Calu3 (cell line): ENCODE data around the gene DPAGT1. TPM values are rescaled to one million over a fixed set of nuclear protein-coding genes. Genes with fewer than 3 reads are reported as not detected.

Experiments
- BruUV-seq: library from RNA; stranded (reverse); fragments of 400-500 nt; replicated peaks from 2 replicates; lab custom pipeline; 2021; lab: Mats Ljungman, UMichigan
- CTCF ChIA-PET: fragments of 300-600 bp; sonication (Branson Sonifier 250); formaldehyde crosslinking; loops from one replicate; lab custom pipeline; 2022; ENCODE audit warnings: antibody characterized with exemption; lab: Charles Lee
- DNase-seq: peaks from one replicate; pipeline ENCODE4 v3.0.0; 2022
- H3K27ac Mint-ChIP-seq: one replicate; pipeline ENCODE4 v1.8.0; 2022; ENCODE audit warnings: mixed read lengths; ENCODE audit not compliant: unreplicated experiment
- H3K27me3 Mint-ChIP-seq: one replicate; pipeline ENCODE4 v1.8.0; 2022; ENCODE audit warnings: mixed read lengths; ENCODE audit not compliant: unreplicated experiment
- H3K36me3 Mint-ChIP-seq: one replicate; pipeline ENCODE4 v1.8.0; 2022; ENCODE audit warnings: mild to moderate bottlenecking, moderate library complexity, mixed read lengths; ENCODE audit not compliant: insufficient read depth, unreplicated experiment
- H3K4me1 Mint-ChIP-seq: one replicate; pipeline ENCODE4 v1.8.0; 2022; ENCODE audit warnings: mild to moderate bottlenecking, low read depth, mixed read lengths; ENCODE audit not compliant: unreplicated experiment
- H3K4me3 Mint-ChIP-seq: one replicate; pipeline ENCODE4 v1.8.0; 2022; ENCODE audit warnings: mild to moderate bottlenecking, low read depth, moderate library complexity, mixed read lengths; ENCODE audit not compliant: unreplicated experiment
- H3K9me3 Mint-ChIP-seq: one replicate; pipeline ENCODE4 v1.8.0; 2022; ENCODE audit warnings: low read depth, mixed read lengths; ENCODE audit not compliant: unreplicated experiment
- intact Hi-C: fragments of 100-400 bp; cut with micrococcal nuclease; formaldehyde crosslinking; loops from one replicate; pipeline ENCODE4 v1.10.0; 2022; ENCODE audit not compliant: unreplicated experiment
- total RNA-seq: library from RNA; stranded (reverse); gene quantifications from 2 replicates; pipeline ENCODE4 v1.2.3, GENCODE V29; 2022
- TF ChIP-seq, protein P1 (sequence below): fragments of 200-600 bp; IDR thresholded peaks from one replicate; pipeline ENCODE4 v1.8.0; 2022; ENCODE audit warnings: antibody characterized with exemption; ENCODE audit not compliant: unreplicated experiment

Gene DPAGT1
- total RNA-seq, 1 experiment from 2014 or later, result 47.6 TPM

DNA sequence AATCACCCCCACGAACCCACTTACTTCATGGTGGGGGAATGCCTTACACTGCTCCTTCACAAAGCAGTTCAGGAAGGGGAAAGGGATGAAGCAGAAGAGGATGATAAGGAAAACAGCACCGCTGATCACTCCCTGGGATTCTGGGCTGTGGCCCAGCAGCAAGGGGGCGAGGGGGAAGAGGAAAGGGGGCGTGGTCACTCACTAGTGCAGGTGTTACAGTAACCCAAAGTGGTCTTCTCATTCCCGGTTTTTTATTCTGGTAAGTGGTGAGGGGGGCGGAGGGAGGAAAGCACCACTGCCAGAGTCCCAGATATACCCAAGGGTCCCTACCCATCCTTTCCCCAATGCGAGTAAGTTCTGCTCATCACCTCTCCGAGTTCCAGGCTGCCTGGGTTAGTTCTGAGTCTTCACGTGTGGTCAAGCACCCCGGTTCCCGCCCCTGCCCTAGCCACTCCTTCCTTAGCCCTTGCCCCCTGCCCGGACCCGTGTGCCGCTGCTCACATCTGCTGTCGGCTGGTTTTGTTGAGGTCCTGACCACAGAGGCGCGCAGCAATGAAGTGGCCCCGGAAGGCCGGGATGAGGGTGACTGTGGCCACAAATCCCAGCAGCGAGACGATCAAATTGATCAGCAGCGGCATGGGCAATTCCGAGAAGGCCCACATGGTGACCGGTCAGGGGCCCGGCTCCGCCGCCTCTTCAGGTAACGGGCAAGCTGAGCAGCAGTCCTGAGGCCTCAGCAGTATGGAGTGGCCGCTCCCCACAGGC is 477 bp downstream of the DPAGT1 start:
- DNase-seq, result no peak
- Mint-ChIP-seq H3K27me3 (no peaks in the 10 kb centered on the region), H3K9me3 (no peaks in the 10 kb centered on the region), H3K4me3 (peak overlapping the region; percentile 88), H3K27ac (peak overlapping the region; percentile 98), H3K36me3 (peaks cover 45% of the 10 kb centered on the region), H3K4me1 (peaks cover 9% of the 10 kb centered on the region)
- CTCF ChIA-PET, result interaction anchor here (0.6 to 1.7 kb wide), 4 partner anchors 20 to 243 kb away, joined by 3 to 7 read pairs (median 6); partner anchors contain the start of genes CBL, HINFP and VPS11
- intact Hi-C loops, result loop anchor here (5.0 kb wide), 1 partner anchor 96 kb away; no protein-coding TSS in a partner anchor
- TF ChIP-seq, protein P1, sequence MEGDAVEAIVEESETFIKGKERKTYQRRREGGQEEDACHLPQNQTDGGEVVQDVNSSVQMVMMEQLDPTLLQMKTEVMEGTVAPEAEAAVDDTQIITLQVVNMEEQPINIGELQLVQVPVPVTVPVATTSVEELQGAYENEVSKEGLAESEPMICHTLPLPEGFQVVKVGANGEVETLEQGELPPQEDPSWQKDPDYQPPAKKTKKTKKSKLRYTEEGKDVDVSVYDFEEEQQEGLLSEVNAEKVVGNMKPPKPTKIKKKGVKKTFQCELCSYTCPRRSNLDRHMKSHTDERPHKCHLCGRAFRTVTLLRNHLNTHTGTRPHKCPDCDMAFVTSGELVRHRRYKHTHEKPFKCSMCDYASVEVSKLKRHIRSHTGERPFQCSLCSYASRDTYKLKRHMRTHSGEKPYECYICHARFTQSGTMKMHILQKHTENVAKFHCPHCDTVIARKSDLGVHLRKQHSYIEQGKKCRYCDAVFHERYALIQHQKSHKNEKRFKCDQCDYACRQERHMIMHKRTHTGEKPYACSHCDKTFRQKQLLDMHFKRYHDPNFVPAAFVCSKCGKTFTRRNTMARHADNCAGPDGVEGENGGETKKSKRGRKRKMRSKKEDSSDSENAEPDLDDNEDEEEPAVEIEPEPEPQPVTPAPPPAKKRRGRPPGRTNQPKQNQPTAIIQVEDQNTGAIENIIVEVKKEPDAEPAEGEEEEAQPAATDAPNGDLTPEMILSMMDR, result no peak
- TSS peak; percentile 33 for BruUV-seq

DNA sequence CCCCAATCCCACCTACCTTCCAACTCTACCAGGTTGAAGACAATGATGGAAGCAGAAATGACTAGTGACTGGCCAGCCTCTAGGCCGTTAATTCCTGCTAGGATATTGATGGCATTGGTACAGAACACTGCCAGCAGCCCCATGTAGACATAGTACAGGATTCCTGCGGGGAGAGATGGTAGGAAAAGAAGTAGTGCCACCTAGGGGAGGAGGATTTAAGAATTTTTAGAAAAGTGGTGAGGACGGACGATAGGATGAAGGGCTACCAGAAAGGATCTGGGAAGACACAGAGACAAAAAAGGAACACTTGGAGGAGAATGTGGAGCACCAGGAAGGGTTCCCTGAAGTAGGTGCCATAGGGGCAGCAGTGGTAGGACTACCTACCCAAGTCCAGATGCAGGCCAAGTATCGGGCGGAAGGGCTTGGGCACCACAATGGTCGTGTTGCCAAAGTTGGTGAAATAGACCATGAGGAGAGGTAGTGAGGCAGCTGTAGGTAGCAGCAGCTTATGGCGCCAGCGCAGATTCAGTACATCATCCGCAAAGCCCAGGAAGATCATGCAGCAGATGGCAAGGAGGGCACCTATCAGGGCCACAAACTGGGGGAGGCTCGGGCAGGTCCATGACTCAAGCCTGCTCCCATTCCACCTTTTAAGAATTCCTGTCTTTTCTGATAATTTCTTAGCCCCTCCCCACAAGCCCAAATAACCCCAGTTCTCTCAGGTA is 1.2 kb downstream of the DPAGT1 start:
- TF ChIP-seq, protein P1, result peak; percentile 19
- Mint-ChIP-seq H3K27ac (peak overlapping the region; percentile 92), H3K4me1 (peaks cover 9% of the 10 kb centered on the region), H3K36me3 (peaks cover 50% of the 10 kb centered on the region), H3K27me3 (no peaks in the 10 kb centered on the region), H3K9me3 (no peaks in the 10 kb centered on the region), H3K4me3 (peak overlapping the region; percentile 88)
- peak; percentile 13 for DNase-seq
- intact Hi-C loops, result loop anchor here (5.0 kb wide), 1 partner anchor 97 kb away; no protein-coding TSS in a partner anchor
- BruUV-seq, result no TSS peak
- CTCF ChIA-PET, result no interaction called here

DNA sequence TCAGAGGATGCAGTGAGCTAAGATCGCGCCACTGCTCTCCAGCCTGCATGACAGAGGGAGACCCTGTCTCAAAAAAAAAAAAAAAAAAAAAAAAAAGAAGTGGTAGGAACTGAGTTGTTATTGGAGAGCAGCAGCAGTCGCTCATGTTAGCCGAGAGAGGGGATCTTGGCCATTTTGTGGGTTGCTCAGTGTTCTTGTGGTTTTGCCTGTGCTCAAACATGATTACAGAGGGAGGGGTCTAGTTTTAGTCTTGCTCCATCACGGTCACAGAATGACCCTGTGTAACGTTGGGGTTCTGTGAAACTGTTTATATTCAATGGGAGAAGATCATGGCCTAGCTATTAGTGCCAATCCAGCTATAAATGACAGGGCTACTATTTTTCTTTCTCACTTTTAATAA is 1.9 kb downstream of the DPAGT1 start:
- no TSS peak for BruUV-seq
- TF ChIP-seq, protein P1, result no peak
- peaks cover 56% of the 10 kb centered on the region for H3K36me3 Mint-ChIP-seq
- H3K27me3 Mint-ChIP-seq, result no peaks in the 10 kb centered on the region
- H3K9me3 Mint-ChIP-seq, result no peaks in the 10 kb centered on the region
- intact Hi-C loops, result loop anchor here (5.0 kb wide), 1 partner anchor 98 kb away; no protein-coding TSS in a partner anchor
- CTCF ChIA-PET, result interaction anchor here (0.7 kb wide), 1 partner anchor 239 kb away, joined by 4 read pairs; no protein-coding TSS in a partner anchor
- H3K4me1 Mint-ChIP-seq, result peaks cover 9% of the 10 kb centered on the region
- DNase-seq, result no peak
- H3K4me3 Mint-ChIP-seq, result peak overlapping the region; percentile 88
- H3K27ac Mint-ChIP-seq, result no peak overlapping the region

DNA sequence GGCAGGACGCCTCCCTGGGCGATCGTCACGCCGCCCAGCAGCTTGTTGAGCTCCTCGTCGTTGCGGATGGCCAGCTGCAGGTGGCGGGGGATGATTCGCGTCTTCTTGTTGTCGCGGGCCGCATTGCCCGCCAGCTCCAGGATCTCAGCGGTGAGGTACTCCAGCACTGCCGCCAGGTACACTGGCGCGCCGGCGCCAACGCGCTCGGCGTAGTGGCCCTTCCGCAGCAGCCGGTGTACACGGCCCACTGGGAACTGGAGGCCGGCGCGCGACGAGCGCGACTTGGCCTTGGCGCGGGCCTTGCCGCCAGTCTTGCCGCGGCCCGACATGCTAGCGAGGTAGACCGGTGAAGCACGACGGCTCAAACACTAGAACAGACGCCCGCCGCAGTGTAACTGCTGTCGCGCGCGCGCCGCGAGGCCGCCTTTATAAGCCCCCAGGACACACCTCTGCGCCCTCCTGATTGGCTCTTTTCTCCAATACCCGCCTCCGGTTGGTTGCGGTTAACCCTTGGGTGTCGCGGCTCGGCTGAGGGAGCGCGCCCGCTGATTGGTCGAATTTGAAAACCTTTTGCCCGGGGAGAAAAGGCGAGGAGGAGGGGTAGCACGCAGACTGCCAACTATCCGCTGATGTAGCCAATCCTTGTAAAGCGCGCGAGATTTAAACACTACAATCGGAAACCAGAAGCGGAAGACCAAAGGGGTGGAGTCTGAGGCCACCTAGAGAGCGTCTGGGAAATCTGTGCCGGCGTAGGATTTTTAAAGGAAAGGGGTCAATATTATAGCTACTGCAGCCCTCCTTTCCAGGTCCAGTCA is 6.4 kb downstream of the DPAGT1 start:
- Mint-ChIP-seq H3K36me3 (peaks cover 55% of the 10 kb centered on the region), H3K9me3 (no peaks in the 10 kb centered on the region), H3K27ac (peak overlapping the region; percentile 90), H3K27me3 (no peaks in the 10 kb centered on the region), H3K4me1 (peaks cover 5% of the 10 kb centered on the region), H3K4me3 (peak overlapping the region; percentile 91)
- CTCF ChIA-PET, result interaction anchor here (1.0 to 1.5 kb wide), 3 partner anchors 10 to 101 kb away, joined by 3 to 5 read pairs (median 3); partner anchors contain the start of genes HMBS and VPS11
- TSS peak; percentile 84 for BruUV-seq
- TF ChIP-seq, protein P1, result no peak
- intact Hi-C loops, result no loop called here
- DNase-seq, result peak; percentile 94
